NCI-H748 treated with DMSO at 0.1 percent for 48 hours (cell line): ENCODE data around the gene KIR3DL2.
"Not testable (repeated sequence)": the region's sequence is repeated elsewhere in the genome, so short reads cannot be mapped to it uniquely, and the experiment has no call there.

Source experiments
- DNase-seq: peaks from one replicate; lab custom pipeline; 2025; lab: John Stamatoyannopoulos, UW

Gene KIR3DL2

GRCh38 chr19:54850061-54850640 lies at the start of gene KIR3DL2:
Gene KIR3DL2, plus strand, starts transcription at chr19:54850443. Its CDS starts 33 bp downstream, at chr19:54850476.
- DNase-seq: not testable (repeated sequence)

GRCh38 chr19:54803410-54803809 lies 46.8 kb upstream of the KIR3DL2 start, which contains the start of gene KIR2DL4:
Gene KIR2DL4, plus strand, starts transcription at chr19:54803610. Its CDS starts 42 bp downstream, at chr19:54803652.
- no peak for DNase-seq

- no peak for DNase-seq
These were observed 46.1 kb upstream of the KIR3DL2 start for GRCh38 chr19:54804101-54804500.

- DNase-seq: no peak
These were observed 45.7 kb upstream of the KIR3DL2 start for GRCh38 chr19:54804571-54804970.

GRCh38 chr19:54805665-54806515 lies 44.4 kb upstream of the KIR3DL2 start:
- DNase-seq: no peak

GRCh38 chr19:54806516-54806838 lies 43.8 kb upstream of the KIR3DL2 start:
- no peak for DNase-seq

- not testable (repeated sequence) for DNase-seq
These were observed 35.7 kb upstream of the KIR3DL2 start for GRCh38 chr19:54814571-54814970.

GRCh38 chr19:54816251-54816650 lies 34.0 kb upstream of the KIR3DL2 start, which contains the start of gene KIR3DL1:
Gene KIR3DL1, plus strand, starts transcription at chr19:54816468.
- not testable (repeated sequence) for DNase-seq

- no peak for DNase-seq
These were observed 32.3 kb upstream of the KIR3DL2 start for GRCh38 chr19:54817670-54818536.

GRCh38 chr19:54824416-54824815 lies 25.8 kb upstream of the KIR3DL2 start:
- not testable (repeated sequence) for DNase-seq

- not testable (repeated sequence) for DNase-seq
These were observed 24.9 kb upstream of the KIR3DL2 start for GRCh38 chr19:54825326-54825725.

- not testable (repeated sequence) for DNase-seq
These were observed 22.2 kb upstream of the KIR3DL2 start for GRCh38 chr19:54828064-54828463.

- not testable (repeated sequence) for DNase-seq
These were observed 17.7 kb upstream of the KIR3DL2 start, which contains the start of gene KIR2DS4 for GRCh38 chr19:54832496-54832895. Gene KIR2DS4, plus strand, starts transcription at chr19:54832676.

GRCh38 chr19:54835126-54835525 lies 15.1 kb upstream of the KIR3DL2 start:
- not testable (repeated sequence) for DNase-seq

GRCh38 chr19:54837522-54837921 lies 12.7 kb upstream of the KIR3DL2 start:
- not testable (repeated sequence) for DNase-seq

GRCh38 chr19:54843171-54843570 lies 7.1 kb upstream of the KIR3DL2 start:
- not testable (repeated sequence) for DNase-seq

- no peak for DNase-seq
These were observed 687 bp downstream of the KIR3DL2 start for GRCh38 chr19:54850930-54851329.

- no peak for DNase-seq
These were observed 1.1 kb downstream of the KIR3DL2 start for GRCh38 chr19:54851353-54851752.

- DNase-seq: not testable (repeated sequence)
These were observed 5.0 kb downstream of the KIR3DL2 start for GRCh38 chr19:54855241-54855640.

- not testable (repeated sequence) for DNase-seq
These were observed 8.2 kb downstream of the KIR3DL2 start for GRCh38 chr19:54858476-54858875.

GRCh38 chr19:54859421-54859820 lies 9.2 kb downstream of the KIR3DL2 start:
- not testable (repeated sequence) for DNase-seq

GRCh38 chr19:54863459-54863858 lies 13.2 kb downstream of the KIR3DL2 start:
- DNase-seq: not testable (repeated sequence)
